GM21367 (cell line): ENCODE measurements around the gene PRKAB2.
"Not testable (repeated sequence)": the region's sequence is repeated elsewhere in the genome, so short reads cannot be mapped to it uniquely, and the experiment has no call there.

ENCODE experiments used
- ATAC-seq: cut with Tn5 transposase; IDR thresholded peaks from one replicate; pipeline ENCODE4 v1.9.1; 2021; ENCODE audit not compliant: unreplicated experiment

PRKAB2 gene

DNA sequence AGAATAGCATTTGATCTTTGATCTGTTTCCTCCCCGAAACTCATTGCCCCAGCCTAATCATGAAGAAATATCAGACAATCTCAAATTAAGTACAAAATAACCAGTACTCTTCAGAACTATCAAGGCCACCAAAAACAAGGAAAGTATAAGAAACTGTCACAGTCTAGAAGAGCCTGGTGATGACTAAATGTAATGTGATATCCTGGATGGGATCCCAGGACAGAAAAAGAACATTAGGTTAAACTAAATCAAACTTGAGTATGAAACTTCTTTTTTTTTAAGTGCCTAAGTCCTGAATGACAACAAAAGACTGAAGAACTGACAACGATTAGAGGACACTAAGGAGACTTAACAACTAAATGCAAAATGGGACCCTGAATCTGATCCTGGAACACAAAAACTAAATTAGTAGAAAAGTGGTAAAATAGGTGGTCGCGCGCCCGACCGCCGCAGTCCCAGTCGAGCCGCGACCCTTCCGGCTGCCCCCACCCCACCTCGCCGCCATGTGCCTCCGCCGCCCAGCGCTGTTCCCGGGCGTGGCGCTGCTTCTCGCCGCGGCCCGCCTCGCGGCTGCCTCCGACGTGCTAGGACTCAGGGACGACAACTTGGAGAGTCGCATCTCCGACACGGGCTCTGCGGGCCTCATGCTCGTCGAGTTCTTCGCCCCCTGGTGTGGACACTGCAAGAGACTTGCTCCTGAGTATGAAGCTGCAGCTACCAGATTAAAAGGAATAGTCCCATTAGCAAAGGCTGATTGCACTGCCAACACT, 5.5 kb upstream of the PRKAB2 start:
- ATAC-seq = no peak

DNA sequence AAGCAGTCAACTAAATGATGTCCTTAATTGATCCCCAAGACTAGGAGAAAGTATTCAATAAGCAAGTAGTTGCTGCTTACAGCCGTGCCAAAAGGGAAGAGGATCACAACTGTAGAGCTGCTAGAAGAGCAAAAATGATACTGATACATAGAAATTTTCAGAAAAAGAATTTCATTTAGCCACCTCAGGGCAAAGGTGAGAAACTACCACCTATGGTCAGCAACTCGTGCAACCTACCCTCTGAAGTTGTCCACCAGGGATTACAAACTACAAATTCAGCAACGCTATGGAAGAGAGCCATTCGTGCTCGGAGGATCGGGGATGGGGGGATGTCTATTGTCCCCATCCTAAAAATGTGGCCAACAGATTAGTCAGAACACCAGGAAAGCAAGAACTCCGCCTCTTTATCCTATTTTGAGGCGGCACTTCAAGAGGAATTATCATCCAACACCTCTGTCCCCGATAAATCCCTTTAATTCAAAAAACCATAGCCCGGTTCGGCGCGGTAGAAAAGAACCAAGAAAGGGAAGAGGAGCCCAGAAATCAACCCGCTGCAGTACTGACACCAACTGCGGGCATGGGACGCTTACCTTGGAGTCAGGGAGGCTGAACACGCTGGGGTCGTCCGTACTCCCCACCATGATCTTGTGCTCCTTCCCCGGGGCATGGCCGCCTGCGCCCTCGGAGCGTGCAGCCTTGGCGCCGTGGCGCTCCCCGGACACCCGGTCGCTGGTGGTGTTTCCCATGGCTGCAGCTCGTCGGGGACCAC, 687 bp downstream of the PRKAB2 start:
- no peak for ATAC-seq

DNA sequence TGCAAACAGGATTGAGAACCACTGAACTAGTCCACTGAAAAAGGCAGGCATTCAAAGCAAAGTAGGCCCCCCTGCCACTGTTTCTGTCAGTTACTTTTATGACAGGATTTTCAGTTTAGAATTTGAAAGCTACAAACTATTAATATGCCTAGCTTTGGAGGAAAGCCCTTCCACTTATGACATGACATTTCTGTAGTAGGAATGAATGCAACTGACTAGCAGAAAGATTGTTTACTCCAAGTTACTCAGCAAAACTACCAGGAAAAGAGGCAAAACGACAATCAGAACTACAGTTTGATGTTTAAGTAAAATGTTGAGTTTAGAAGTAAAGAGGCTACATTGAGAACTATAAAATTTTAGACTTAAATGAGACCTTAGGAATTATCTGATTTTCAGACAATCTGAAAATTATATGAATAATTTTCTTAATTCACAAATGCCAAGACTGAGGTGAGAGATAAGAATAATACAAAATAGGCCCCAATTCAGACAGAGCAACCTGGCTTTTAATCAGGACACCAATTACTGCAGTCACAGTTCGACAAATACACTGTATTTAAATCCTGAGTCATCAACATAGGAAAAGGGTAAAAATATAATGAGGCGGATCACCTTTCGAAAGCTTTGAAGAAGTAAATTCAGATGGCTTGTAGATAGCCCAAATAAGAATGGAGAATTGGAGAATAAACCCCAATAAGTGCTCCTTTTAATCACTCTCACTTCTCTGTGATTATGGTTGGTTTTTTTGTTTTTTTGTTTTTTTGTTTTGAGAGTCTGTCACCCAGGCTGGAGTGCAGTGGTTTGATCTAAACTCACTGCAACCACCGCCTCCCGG, 2.2 kb downstream of the PRKAB2 start:
- ATAC-seq = no peak

DNA sequence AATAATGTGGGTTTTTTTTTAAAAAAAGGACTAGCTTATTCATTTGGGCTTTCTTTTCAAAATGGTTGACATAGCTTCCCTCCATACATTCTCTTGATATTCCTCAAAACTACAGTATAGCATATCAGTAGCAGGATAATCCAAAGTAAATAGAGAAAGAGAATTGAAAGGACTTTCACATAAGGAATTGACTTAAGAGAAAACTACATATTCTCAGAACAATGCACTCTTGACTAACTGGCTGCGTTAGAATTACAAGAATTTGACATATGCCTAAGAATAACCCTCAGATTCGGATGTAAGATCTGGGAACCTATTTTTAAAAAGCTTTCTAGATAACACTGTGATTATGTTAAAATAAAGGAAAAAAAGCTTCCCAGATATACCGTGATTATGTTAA, 3.1 kb downstream of the PRKAB2 start:
- ATAC-seq = no peak

DNA sequence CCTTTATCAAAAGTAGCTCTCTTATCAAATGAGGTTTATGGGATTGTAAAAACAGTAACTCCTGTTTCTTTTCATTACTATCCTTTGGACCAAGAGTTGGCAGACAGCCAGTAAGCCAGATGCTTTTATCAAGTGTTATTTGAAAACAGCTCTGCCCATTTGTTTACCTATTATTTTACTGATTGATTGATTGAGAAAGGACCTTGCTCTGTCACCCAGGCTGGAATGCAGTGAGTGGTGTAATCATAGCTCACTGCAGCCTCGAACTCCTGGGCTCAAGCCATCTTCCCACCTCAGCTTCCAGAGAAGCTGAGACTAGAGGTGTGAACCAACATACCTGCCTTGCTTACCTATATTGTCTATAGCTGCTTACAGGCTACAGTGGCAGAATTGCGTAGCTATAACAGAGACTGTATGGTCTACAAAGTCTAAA, 3.6 kb downstream of the PRKAB2 start:
- ATAC-seq = no peak

DNA sequence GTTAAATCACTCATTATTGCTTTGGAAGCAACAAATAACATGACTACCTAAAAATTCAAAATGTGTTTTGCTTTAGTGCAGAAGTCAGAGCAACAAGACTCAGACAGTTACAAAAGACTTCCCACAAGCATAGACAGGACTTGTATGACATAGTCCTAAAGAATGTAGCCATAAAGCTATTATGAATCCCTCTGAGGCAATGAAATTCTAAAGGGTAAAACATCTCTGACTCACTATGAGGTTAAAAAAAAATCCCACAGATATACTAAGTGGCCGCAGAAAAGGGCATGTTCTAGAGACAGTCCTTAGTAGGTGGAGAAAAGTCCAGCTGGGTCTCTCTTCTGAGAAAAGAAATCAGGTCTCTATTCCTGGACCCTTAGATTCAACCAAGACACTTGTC, 4.9 kb downstream of the PRKAB2 start:
- no peak for ATAC-seq

DNA sequence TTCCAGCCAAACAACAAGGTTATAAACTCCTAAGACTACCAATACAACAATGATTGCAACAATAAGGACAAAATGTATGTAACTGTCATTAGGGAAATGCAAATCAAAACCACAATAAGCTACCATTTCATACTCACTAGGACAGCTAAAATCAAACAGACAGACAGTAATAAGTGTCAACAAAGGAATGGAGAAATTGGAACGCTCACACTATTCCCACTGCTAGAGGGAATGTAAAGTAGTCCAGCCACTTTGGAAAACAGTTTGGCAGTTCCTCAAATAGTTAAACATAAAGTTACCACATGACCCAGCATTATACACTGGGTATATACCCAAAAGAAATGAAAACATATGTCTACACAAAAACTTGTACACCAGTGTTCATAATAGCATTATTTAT, 9.3 kb downstream of the PRKAB2 start:
- no peak for ATAC-seq

DNA sequence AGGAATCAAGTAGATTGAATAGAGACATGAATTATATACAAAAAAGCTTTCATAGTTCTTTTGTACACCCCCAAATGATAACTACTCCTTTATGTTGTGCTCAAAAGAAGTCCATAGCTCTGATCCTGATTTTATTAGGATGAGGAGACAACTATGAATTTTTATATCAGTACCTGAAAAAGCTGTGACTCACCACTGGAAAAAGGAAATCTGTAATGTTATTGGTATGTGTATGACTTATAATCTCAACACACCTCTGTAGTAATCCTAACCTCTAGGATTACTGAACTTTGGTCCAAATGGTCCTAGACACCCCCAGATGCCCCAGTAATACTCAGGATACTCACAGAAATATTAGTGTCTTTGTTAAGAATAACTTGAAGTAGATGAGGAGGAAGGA, 10.2 kb downstream of the PRKAB2 start:
- no peak for ATAC-seq

DNA sequence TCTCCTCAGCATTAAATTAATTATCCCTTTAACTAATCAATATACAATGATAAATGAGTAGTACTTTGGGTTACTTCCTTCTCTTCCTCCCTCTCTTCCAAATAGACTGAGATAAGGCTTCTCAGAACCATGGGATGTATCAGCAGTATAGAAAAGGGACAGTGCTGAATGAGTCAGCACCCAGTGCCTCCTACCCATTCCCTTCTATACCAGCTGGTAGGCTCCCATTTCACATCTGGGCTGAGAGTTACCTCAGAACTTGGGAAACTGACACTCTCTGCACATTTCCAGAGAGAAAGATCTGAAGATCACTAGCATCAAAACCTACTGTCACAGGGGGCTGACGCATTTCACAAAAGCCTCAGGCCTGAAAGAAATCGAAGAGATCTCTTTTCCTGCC, 15.2 kb downstream of the PRKAB2 start:
- not testable (repeated sequence) for ATAC-seq

DNA sequence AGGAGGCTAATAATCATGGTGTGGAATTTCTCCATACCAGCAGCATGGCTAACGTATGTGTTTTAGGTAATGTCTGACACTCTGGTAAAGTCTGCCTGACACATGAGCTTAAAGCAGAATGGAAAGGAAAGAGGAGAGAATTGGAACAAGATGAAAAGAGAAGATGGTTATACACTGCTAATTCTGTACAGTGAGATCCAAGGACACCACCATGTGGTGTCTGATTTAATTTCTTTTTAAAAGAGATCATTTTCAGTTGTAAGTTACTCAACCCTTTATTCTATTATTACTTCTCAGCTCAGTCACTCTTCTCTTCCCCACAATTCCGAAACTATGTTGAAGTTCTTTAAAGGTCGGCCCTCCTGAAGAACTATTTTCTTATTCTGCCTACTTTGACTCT, 15.6 kb downstream of the PRKAB2 start:
- no peak for ATAC-seq

DNA sequence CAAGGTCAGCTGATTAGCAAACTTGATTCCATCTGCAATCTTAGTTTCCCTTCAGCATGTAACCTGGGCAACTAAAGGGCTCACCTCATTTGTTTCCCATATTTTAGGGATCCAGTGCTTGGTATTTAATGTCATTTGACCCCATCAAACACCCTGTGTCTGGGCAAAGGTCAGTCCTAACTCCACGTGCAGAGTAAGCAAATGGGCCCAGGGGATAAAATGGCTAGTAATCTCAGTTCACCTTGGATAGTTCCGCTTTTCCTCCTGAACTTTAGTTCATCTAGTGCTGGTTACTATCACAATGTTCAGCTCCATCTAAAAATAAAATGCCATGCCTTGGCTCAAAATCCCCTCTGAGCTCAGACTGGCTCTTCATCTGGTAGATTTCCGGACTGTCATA, 19.5 kb downstream of the PRKAB2 start:
- ATAC-seq = no peak

DNA sequence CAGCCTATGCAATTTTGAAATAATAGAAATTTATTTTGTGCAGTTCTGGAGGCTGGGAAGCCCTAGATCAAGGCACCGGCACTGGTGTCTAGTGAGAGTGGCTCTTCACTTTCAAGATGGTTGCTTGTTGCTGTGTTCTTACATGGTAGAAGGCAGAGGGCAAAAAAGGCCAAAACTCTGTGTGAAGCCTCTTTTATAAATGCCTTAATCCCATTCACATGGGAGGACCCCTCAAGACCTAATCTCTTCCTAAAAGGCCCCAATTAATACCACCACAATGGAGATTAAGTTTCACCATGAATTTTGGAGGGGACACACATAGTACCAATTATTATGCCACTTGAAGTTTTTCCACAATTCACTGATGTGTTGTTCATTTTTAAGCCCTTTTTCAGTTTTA, 21.0 kb downstream of the PRKAB2 start:
- no peak for ATAC-seq

DNA sequence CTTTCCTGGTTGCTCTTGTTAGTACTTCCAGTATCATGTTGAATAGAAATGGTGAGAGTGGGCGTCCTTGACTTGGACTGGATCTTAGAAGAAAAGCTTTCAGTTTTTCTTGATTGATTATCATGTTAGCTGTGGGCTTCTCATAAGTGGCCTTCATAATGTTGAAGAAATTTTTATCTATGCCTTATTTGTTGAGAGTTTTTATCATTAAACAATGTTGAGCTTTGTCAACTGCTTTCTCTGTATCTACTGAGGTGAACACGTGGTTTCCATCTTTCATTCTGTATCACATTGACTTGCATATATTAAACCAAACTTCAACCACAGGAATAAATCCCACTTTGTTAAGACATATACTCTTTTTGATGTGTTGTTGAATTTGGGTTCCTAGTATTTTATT, 29.4 kb downstream of the PRKAB2 start:
- no peak for ATAC-seq

DNA sequence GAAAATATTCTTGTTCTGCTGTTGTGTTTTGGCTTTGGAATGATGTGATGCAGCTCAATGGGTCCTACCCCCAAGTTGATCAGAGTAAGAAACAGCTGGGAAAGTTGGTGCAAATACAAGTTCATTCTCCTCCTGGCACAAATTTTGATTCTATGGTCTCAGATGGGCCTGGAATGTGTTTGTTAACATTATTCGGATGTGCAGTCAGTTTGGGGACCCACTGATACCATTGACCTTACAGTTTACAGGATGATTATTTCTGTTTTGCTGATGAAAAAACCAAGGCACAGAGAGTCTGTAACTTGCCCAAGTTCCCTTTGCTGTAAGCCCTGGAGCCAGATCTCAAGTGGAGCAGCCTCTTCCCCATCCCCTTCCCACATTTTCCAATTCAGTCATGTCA, 41.5 kb downstream of the PRKAB2 start:
- ATAC-seq = not testable (repeated sequence)

DNA sequence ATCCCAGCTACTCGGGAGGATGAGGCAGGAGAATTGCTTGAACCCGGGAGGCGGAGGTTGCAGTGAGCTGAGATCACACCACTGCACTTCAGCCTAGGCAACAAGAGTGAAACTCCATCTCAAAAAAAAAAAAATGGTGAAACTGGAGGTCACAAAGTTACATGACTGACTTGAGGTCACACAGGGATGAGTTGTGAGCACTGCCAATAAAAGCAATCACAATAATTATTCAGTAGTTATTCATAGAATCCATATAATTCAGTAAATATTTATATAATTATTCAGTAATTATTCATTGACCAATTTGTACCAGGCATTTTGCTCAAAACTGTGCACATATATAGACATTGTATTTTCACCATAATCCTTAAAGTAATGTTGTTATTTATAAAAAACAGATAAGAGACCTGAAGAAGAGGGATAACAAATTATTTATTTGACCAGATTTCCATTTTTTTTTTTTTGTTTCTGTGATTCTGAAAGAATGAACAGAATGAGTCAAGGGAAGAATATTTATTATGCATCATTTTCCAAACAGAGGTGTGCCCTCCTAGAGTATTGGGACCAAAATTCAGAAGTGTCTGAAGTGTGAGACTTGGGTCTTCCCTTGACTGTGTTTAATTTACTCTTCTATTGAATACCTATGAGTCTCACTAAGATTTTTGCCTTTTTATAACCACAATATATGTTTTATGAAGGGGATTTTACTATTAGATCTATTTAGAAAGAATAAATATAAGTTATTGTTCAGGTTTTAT, 43.0 kb downstream of the PRKAB2 start:
- ATAC-seq = no peak

DNA sequence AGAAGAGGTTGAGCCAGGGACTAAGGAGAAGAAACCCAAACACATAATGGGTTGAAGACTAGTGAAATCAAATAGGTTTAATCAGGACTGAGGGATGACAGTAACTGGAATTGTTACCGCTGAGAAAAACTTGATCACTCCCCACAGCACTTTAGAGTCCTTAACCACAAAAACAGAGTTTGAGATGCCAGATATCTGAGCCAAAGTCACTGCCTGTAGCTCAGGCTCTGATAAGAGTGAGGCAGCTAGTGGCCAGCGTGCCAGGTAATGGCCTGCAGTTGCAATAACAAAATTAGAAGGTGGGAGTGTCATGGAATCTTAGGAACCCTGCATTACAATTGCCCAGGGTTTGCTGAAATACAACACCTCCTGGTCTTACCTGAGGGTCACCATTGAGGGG, 48.0 kb downstream of the PRKAB2 start:
- no peak for ATAC-seq

DNA sequence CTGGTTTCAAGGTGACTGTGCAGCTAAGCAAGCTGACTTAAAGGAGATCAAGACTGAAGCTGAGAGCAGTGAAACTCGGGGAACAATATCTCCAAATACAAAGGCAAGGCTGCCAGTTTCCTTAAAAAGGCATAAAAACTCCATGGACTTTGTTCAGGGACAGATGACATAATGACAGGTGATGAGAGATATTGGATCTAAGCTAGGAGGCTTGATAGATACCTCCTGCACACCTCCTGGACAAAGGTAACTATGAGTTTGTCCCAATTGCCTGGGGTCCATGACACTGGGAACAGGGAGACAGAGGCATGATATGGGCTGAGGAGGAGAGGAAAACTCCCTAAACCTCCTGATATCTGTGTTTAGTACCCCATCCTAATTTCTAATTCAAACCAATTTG, 55.2 kb downstream of the PRKAB2 start:
- ATAC-seq = no peak

DNA sequence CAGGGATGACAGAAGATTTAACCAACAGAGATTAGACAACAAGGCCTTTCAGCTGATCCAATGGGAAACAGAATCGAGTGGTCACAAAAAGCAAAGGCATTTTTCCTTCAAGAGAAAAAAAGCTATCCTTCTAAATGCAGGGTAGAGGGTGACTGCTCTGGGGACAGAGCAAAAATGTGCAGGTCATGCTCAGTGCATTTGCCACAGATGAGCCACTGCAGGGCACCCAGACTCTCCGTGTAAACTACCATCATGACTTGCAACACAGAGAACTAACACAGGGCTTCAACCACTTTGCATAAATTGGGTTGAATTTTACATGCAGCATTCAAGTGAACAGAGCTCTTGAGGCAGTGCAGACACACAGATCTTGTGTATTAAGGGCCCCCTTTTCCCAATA, 56.8 kb downstream of the PRKAB2 start:
- no peak for ATAC-seq

DNA sequence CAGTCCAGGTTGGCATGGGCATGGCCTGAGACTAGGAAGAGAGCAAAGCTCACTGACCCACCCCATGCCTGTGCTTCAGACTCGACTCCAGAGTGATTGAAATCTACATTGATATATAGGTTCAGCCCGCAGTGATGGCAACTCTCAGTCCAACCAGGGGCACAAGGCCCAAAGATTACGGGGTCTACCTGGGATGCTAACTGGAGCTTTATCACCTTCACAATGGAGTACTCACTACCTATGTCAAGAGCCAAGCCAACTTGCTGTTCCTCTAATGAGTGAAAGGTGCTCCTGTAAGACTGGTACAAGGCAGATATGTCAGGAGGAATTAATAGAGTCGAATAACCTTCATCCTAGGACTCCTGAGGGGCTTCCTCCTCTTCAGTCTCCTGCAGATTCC, 57.2 kb downstream of the PRKAB2 start:
- ATAC-seq = not testable (repeated sequence)

DNA sequence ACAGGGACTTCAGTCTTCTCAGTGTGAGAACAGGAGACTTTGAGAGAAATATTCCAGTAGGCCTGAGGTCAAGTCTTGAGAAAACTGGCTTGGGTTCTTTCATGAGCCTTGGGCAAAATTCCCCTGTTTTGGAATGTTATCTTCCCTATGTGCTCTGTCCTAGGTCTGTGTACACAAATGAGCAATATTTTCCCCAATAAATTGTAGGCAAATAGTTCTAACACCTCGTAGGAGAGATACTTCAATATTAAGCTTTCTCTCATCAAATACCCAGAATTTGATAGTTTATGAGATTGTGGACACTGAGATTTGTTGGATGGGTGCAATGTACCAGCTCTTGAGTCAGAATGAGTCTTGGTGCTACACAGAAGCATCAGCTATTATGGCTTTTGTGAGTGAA, 57.9 kb downstream of the PRKAB2 start:
- ATAC-seq = not testable (repeated sequence)
